ENCODE data around the gene MS4A14.

Gene MS4A14

DNA sequence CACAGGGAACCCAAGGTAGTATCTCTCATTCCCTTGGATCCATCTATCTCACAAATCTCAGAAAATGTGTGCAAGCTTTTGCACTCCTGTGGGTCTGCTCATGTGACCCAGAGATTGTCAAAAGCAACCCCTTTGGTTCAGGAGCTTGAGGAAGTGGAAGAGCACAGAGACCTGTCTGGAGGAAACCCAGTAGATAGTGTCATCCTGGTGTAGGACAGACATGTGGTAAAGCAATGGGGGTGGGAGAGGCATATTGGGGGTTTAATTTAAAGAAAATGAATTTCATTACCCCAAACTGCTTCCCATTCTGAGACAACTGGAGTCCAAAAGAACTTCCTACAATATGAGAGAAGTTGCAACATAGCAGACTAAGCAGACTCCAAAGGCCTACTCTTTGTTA, 5.8 kb upstream of the MS4A14 start:
- TF ChIP-seq, protein P1, sequence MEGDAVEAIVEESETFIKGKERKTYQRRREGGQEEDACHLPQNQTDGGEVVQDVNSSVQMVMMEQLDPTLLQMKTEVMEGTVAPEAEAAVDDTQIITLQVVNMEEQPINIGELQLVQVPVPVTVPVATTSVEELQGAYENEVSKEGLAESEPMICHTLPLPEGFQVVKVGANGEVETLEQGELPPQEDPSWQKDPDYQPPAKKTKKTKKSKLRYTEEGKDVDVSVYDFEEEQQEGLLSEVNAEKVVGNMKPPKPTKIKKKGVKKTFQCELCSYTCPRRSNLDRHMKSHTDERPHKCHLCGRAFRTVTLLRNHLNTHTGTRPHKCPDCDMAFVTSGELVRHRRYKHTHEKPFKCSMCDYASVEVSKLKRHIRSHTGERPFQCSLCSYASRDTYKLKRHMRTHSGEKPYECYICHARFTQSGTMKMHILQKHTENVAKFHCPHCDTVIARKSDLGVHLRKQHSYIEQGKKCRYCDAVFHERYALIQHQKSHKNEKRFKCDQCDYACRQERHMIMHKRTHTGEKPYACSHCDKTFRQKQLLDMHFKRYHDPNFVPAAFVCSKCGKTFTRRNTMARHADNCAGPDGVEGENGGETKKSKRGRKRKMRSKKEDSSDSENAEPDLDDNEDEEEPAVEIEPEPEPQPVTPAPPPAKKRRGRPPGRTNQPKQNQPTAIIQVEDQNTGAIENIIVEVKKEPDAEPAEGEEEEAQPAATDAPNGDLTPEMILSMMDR (IDR thresholded peaks at IDR 0.05; ENCODE audit: borderline replicate concordance, insufficient read depth, low read depth, low read length): no peak

DNA sequence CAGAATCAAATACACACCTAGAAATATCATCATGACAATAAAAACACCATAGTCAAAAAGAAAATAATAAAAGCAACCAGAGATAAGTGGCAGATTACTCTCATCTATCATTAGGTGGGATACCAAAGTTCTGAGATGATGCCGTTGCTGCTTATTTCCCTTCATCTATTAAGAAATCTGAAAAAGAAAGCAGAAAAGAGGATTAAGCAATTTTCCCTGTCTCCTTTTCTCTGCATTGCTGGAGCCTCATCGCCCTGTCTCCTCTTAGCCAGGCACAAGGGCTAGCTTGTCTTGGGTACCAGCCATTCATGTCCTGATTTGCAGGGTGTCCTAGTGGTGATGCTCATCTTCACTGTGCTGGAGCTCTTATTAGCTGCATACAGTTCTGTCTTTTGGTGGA, 3.9 kb upstream of the MS4A14 start:
- H3K4me3 ChIP-seq (ENCODE audit: low read depth, low read length): no peak overlapping the region
- TF ChIP-seq, protein P1 (IDR thresholded peaks at IDR 0.05; ENCODE audit: borderline replicate concordance, insufficient read depth, low read depth, low read length): no peak

More for the DNA sequence above, 5.8 kb upstream of the MS4A14 start:
- no peak overlapping the region for H3K4me3 ChIP-seq (ENCODE audit: low read depth, low read length)

DNA sequence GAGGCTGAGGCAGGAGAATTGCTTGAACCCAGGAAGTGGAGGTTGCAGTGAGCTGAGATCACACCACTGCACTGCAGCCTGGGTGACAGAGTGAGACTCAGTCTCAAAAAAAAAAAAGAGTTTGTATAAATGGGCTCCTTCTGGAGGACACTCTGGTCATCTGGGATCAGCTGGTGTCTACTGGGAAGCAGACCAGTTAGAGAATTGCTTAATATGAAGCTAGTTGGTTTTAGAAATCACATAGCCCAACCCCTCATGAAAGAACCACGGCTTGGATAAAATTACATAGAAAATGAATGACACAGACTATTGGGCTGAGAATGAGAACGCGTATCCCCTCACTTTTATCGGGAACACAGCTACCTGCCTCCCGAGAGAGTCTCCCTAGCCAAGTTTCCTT, 3.2 kb upstream of the MS4A14 start:
- TF ChIP-seq, protein P1 (IDR thresholded peaks at IDR 0.05; ENCODE audit: borderline replicate concordance, insufficient read depth, low read depth, low read length): no peak
- no peak overlapping the region for H3K4me3 ChIP-seq (ENCODE audit: low read depth, low read length)

DNA sequence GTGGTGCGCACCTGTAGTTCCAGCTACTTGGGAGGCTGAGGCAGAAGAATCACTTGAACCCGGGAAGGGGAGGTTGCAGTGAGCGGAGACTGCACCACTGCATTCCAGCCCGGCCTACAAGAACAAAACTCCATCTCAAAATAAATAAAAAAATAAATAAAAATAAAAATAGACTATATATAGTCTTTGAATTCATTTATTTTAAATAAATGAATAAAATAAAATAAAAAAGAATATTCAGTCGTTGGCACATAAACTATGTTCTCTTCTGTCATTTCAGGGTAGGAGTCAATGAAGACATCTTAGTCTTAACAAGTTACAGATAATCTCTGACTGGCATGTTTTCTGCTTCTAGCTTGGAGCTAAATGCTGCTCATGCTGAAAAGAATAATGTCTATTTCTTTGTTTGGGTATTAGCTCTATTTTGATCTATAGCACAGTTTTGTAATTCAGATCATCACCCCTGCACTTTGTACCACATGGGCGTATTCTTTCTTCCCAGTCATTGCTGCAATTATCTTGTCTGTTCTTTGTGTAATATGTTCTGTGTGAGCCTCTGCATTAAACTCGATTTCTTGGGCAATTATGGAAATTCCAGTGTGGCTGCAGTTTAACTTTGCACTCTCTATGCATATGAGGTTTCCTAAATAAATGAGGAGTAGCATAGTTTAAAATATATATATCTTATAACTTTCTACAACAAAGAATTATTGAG, 1.4 kb upstream of the MS4A14 start:
- TF ChIP-seq, protein P1 (IDR thresholded peaks at IDR 0.05; ENCODE audit: borderline replicate concordance, insufficient read depth, low read depth, low read length): no peak

DNA sequence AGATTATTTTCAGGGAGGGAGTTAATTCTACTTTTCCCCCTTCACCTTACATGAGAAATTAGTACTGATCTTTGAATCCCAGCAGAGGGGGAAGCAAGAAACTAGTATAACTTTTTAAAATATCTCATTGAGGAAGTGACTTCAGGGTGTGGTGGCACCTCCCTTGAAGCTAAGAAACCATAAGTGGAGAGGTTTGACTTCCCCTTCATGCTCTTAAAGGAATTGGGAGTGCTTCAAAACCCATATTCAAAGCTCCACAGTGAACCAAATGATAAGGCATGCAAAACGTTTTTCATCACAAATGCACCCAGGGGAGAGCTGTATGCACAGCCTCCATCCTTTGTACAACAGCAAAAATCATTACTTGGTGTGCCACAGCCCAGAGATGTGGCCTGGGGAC, 540 bp downstream of the MS4A14 start:
- H3K4me3 ChIP-seq (ENCODE audit: low read depth, low read length): no peak overlapping the region
- TF ChIP-seq, protein P1 (IDR thresholded peaks at IDR 0.05; ENCODE audit: borderline replicate concordance, insufficient read depth, low read depth, low read length): no peak

More for the DNA sequence above, 1.4 kb upstream of the MS4A14 start:
- no peak overlapping the region for H3K4me3 ChIP-seq (ENCODE audit: low read depth, low read length)

DNA sequence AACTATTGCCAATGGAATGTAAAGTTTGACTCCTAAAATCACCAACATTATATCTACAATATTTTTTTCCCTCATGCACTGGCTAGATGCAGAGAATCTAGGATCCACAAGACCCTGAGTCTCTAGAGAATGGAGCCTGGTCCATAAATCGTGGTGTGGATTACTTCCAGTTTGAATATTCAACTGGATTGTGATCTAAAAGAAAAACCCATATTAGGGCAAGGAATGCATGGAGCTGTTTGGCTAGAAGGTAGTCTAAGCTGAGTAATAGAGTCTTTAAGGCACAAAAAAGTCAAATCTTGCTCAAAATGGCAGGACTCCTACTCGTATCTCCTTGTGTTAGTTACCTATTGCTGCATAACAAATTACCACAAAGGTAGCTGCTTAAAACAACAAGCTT, 23.8 kb downstream of the MS4A14 start:
- TF ChIP-seq, protein P1 (IDR thresholded peaks at IDR 0.05; ENCODE audit: borderline replicate concordance, insufficient read depth, low read depth, low read length): no peak
- H3K4me3 ChIP-seq (ENCODE audit: low read depth, low read length): no peak overlapping the region

DNA sequence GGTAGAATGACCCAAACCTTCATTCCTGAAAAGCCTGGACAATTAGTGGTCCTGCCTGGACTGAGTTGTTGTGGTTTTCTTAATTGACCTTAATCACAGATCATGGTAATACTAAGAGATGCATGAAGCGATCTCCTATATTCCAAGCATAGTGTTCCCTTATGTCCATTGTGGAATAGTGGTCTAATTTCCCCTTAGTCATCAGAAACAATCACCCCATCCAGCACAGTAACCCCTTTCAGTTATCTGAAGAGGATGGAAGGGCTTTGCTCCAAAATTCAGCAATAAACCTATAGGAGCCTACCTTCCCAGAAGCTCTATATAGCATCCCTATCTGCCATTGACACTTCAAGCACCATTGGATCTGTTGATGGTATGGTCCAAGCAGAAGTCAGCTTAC, 26.4 kb downstream of the MS4A14 start:
- no peak overlapping the region for H3K4me3 ChIP-seq (ENCODE audit: low read depth, low read length)

More for the DNA sequence above, 26.4 kb downstream of the MS4A14 start:
- TF ChIP-seq, protein P1 (IDR thresholded peaks at IDR 0.05; ENCODE audit: borderline replicate concordance, insufficient read depth, low read depth, low read length): no peak
